ENCODE measurements around the gene GRK6.

GRK6 gene

GRCh38 chr5:177397875-177398390 lies 28.5 kb upstream of the GRK6 start:
- no peak for DNase-seq (ENCODE audit: low read depth)
- TF ChIP-seq CTCF (conservative IDR thresholded peaks at IDR 0.05; ENCODE audit: low read depth, low read length): no peak
- no peak overlapping the region for H3K4me3 ChIP-seq (ENCODE audit: low read length)

DNA sequence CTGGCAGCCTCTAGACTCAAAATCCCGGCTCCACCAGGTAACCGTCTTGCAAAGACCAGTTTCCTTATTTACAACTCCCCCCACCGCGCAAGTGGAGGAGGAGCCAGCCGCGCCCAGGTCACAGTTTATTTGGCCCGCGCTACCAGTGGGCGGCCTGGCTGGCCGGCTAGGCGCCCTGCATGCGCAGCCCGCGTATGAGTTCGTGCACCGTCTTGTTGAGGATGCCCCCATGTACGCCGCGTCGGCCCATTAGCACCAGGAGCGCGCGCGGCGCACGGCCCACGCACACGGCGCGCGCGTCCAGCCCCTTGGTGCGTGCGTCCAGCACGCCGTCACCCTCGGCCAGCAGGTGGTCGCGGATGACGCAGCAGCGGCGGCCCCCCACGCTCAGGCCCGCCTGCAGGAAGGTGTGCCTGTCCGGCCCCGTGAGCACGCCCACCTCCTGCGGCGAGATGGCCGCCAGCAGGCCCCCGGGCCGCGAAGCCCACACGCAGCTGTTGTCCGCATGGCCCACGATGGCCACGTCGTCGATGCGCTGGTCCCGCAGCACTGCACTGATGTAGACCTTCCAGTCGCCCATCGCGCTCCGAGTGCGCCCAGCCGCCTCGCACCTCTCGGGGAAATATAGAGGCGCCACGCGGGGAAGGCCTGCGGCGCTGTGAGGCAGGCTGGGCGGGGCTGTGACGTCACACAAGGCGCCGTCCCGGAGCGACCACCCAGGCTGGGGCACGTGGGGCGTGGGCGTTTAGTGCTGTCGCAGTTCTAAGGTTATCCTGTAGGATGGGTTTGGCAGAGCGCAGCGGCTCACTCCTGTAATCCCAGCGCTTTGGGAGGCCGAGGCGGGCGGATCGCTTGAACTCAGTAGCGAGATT lies 26.2 kb upstream of the GRK6 start, which contains the start of gene PFN3:
PFN3 (minus strand) TSS at position 665 of the 872 bp plus-strand sequence; CDS start at position 580, 85 bp downstream.
- DNase-seq (ENCODE audit: low read depth): no peak
- H3K4me3 ChIP-seq (ENCODE audit: low read length): no peak within 1 kb of the TSS
- TF ChIP-seq CTCF (conservative IDR thresholded peaks at IDR 0.05; ENCODE audit: low read depth, low read length): no peak

DNA sequence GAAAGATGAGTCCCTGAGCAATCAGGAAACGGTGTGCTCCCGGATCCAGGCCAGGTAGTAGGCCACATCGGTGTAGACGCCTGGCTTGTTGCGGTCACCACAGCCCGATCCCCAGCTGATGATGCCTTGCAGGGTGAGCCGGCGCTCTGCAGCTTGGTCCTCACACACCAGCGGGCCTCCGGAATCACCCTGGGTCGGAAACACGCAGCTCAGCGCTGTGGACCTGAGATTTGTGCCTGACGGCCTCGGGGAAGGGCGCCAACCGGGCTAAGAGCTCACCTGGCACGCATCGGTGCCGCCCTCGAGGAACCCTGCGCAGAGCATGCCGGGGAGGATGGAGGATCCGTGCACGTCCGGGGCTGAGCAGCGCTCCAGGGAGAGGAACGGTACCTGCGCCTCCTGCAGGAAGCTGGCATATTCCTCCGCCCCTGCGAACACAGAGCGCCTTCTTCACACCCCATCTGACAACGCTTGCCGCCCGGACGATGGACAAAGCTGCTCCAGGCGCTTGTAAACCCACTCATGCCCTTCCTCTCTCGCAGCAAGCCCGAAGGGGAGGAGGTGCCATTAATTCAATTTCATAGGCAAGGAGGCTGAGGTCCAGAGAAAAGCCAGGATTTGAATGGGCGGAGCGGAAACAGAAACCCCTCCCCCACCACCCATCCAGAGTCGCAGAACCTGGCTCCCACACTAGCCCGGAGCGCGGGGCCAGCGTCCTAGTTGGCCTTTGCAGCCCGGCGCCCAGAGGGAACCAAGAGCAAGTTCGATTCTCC lies 24.0 kb upstream of the GRK6 start:
- peak; percentile 66 for TF ChIP-seq CTCF (conservative IDR thresholded peaks at IDR 0.05; ENCODE audit: low read depth, low read length)
- DNase-seq (ENCODE audit: low read depth): no peak
- peak overlapping the region; percentile 27 for H3K4me3 ChIP-seq (ENCODE audit: low read length)

GRCh38 chr5:177403102-177403791 lies 23.2 kb upstream of the GRK6 start:
- no peak for DNase-seq (ENCODE audit: low read depth)
- no peak for TF ChIP-seq CTCF (conservative IDR thresholded peaks at IDR 0.05; ENCODE audit: low read depth, low read length)
- H3K4me3 ChIP-seq (ENCODE audit: low read length): peak overlapping the region; percentile 48

- peak overlapping the region; percentile 48 for H3K4me3 ChIP-seq (ENCODE audit: low read length)
- TF ChIP-seq CTCF (conservative IDR thresholded peaks at IDR 0.05; ENCODE audit: low read depth, low read length): peak; percentile 73
- no peak for DNase-seq (ENCODE audit: low read depth)
These were observed 22.5 kb upstream of the GRK6 start for GRCh38 chr5:177403792-177404640.

DNA sequence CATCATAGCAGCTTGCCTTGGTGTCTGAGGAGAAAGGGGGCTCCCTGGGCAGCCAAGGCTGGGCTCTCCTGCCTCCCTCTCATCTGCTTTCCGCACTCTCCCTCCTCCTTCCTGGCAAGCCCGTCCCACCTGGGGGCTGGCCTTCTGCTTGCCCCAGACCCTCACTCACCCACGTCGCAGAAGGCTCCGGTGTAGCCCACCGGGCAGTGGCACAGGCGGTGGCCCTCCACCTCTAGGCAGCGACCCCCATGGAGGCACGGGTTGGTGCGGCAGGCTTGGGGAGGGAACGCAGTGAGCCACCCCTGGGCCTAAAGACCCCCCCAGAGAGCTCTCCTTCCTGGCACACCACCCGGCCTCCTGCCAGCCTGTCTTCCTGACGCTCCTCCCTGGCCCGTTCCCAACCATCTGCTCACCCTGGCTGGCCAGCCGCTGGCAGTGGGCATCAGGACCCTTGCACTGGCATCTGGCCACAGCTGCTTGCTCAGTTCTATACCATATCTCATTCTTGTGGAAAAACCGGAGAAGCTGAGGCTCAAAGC lies 21.8 kb upstream of the GRK6 start:
- DNase-seq (ENCODE audit: low read depth): no peak
- H3K4me3 ChIP-seq (ENCODE audit: low read length): peak overlapping the region; percentile 48
- TF ChIP-seq CTCF (conservative IDR thresholded peaks at IDR 0.05; ENCODE audit: low read depth, low read length): no peak

All from retinal pigment epithelial cell (primary cell).